ENCODE measurements around the gene SLC26A1.

The SLC26A1 gene

DNA sequence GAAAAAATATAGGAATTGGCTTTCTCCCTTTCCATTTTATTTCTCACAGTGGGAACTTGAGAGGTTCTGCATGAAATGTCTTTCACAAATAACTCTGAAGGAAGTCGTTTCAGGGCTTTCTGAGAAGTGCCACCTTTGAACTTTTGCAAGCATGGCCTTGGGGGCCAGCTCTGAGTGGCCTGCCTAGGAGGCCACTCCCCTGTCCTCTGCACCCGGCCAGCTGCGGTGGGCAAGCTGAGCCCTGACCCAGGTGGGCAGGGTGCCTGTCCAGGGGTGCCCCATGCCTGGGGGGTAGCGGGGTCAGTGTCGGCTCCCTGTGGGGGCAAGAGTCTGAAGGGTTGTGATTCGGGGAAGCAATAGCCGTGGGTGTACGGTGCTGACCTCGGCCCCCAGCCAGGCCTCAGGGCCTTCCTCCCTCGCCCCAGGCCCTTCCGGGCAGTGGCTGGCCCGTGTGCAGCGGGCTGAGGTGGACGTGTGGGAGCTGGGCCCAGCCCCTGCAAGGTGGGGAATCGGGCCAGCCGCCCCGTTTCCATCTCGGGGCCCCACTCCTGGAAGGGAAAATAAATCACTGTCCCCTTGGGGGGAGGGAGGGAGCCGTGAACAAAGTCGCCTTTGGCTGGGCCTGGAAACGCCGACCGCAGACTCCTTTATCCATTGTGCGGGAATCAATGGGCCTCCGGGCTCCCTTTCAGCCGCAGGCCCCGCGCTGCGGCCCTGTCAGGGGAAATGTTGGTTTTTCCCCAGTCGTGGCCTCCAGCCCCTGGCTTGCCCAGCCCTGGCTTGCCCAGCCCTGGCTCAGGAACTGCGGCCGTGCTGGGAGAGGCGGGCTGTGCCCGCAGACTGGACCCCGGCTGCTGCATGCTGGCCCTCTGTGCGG, 21.3 kb upstream of the SLC26A1 start:
- no peak for DNase-seq (ENCODE audit: low read depth in 2 of 2, low spot score in 1 of 2)

DNA sequence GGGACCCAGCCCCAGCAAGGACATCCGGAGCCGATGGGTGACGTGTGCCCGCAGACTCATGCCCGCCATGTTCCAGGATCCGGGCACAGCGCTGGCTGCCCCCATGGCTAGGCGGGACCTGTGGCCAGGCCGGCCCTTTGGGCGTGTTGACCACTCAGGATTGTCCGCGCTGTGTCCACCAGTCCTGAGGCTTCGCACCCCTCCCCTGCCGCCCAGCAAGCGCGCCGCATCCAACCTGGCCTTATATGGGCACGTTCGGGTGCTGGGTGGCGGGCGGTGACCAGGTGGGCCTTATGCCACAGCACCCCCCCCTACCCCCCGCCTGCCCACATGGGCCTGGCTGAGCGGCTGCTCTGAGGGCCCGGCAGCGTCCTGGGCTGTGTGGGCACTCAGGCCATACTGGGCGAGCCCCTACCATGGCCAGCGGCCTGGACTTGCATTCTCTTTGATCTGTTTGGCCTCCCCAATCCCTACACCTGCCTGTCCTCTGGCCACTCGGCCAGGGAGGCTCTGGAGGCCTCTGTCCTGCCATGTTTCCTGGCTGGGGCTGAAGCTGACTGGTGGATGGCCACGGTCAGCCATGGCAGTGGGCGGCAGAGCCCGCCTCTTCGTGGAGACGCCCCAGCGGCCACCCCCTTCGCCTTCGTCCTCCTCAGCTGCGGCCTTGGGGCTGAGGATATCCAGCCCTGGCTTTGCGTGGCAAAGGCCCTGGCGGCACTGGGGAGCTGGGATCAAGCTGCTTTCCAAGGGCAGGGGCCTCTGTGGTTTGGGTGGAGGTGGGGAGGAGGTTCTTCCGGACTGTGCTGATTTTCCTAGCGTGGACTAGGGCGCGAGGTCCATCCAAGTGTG, 20.2 kb upstream of the SLC26A1 start:
- no peak for DNase-seq (ENCODE audit: low read depth in 2 of 2, low spot score in 1 of 2)

GRCh38 chr4:1012034-1012739, 19.0 kb upstream of the SLC26A1 start:
- no peak for DNase-seq (ENCODE audit: low read depth in 2 of 2, low spot score in 1 of 2)

DNA sequence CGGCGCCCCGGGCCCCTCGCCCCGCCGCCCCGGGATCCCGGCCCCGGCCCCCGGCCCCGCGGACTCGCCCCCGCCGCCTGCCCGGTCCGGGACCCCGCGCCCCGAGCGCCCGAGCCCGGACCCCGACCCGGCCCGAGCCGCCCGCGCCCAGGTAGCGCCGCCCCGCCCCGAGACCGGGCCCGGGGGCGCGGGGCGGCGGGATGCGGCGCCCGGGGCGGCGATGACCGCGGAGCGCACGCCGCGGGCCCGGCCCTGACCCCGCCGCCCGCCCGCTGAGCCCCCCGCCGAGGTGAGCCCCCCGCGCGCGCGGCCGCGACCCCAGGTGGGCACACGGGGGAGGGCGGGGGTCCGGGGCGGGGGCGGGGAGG, 18.4 kb upstream of the SLC26A1 start:
- DNase-seq (ENCODE audit: low read depth in 2 of 2, low spot score in 1 of 2), result no peak

- peak; percentile 83 for DNase-seq (ENCODE audit: low read depth in 2 of 2, low spot score in 1 of 2)
These were observed 17.9 kb upstream of the SLC26A1 start, which contains the start of gene FGFRL1 for GRCh38 chr4:1011022-1011665. FGFRL1 (plus strand) TSS chr4:1011626; CDS start chr4:1012486, 860 bp downstream.

DNA sequence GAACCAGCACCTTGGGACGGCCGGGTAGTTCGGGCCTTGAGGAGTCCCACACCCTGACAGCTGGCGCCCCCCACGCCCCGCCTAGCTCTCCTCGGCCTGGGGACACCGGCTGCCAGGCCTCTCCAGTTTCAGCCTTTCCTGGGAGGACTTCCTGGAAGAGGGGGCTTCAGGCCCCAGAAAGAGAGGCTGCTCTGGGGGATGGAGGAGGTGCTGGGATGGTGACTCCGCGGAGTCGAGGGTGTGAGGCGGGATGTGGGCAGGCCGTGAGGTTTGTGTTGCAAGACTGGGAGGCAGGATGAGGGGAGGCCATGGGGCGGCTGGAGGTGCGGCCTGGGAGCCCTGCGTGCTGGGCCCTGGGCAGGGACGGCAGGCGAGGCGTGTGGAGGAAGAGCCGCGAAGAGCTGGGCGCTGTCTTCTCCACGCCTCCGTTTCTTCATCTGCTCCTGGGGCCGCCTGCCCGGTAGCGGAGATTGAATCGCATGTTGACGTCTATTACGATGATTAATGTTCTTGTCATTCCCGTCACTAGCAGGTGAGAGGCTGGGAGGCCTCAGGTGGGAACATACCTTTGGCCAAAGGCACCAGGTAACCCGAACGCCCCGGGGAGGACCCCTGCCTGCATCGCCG, 17.3 kb upstream of the SLC26A1 start:
- peak in 1 of 2 donors; percentile 39 for DNase-seq (ENCODE audit: low read depth in 2 of 2, low spot score in 1 of 2)

- DNase-seq (ENCODE audit: low read depth in 2 of 2, low spot score in 1 of 2), result peak; percentile 53 to 66
These were observed 16.6 kb upstream of the SLC26A1 start for GRCh38 chr4:1009542-1010394.

DNA sequence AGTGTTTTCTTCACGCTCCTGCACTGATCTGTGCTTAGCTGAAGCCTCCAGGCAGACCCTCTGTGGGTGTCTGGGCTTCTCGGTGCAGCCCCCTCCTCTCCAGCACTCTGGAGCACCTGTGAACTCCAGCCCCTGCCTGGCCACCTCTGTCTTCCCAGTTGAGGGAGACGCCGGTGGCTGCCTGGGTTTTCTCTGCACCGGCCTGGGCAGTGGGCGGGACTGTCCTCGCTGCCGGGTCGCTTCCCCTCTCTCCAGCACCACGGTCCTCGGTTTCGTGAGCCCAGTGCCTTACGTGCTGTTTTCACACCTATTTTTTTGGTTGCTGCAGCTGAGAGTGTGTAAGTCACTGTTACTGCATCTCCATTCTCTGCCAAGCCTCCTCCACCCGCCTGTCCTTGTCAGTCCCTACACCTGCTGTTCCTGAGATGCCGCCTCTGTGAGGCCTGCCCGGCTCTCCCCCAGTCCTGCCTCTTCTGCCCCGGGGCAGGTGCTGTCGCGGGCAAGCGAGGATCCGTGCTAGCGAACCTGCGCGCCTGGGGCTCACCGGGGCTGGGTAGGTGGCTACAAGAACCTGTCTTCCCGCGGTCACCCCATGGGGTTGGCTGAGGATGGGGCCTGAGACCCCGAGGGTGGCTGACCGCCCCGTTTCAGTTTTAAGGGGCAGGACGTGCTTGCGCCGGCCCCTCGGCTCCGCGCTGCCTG, 15.8 kb upstream of the SLC26A1 start:
- DNase-seq (ENCODE audit: low read depth in 2 of 2, low spot score in 1 of 2), result no peak

GRCh38 chr4:1006856-1007255, 13.7 kb upstream of the SLC26A1 start:
- DNase-seq (ENCODE audit: low read depth in 2 of 2, low spot score in 1 of 2), result no peak

GRCh38 chr4:1004557-1005485, 11.6 kb upstream of the SLC26A1 start:
- DNase-seq (ENCODE audit: low read depth in 2 of 2, low spot score in 1 of 2), result no peak

DNA sequence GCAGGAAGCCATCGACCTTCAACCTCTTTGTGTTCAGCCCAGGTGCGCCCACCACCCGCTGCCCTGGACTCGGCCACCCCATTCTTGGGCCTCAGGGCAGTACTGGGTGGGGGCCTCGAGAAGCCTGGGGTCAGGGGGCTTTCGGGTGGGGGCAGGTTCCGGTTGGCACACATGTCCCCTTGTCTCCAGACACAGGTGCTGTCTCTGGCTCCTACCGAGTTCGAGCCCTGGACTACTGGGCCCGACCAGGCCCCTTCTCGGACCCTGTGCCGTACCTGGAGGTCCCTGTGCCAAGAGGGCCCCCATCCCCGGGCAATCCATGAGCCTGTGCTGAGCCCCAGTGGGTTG, 10.8 kb upstream of the SLC26A1 start:
- DNase-seq (ENCODE audit: low read depth in 2 of 2, low spot score in 1 of 2), result no peak

DNA sequence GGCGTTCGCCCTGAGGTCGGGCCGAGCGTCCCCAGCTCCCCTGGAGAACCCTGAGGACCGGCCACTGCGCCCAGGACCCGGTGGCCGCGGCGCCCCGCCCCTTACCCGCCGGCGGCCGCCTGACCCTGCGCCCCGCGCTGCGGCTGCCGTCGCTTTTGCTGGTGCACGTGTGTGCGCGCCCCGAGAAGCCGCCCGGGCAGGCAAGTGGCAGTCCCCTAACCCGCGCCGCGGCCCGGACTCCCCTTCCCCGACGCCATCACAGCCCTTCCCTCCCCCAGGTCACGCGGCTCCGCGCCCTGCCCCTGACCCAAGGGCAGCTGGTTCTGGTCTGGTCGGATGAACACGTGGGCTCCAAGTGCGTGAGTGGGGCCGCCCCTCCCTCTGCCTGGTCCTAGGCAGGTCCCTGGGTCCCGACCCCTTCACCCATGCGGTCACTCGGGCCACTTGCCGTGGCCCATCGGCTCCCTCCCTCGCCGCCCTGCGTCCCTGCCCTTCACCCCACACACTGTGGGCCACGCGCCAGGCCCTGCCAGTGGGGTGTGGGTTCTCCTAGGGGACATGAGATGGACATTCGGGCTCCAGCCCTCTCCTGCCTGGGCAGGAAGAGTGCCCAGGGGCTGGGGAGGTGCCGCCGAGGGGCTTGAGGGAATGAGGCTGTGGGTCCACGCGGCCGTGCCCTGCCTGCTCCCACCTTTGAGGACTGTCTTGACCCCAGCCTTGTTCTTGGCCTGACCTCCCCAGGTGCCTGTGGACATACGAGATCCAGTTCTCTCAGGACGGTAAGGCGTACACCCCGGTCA, 10.3 kb upstream of the SLC26A1 start:
- DNase-seq (ENCODE audit: low read depth in 2 of 2, low spot score in 1 of 2), result no peak

GRCh38 chr4:1002631-1003251, 9.5 kb upstream of the SLC26A1 start:
- no peak for DNase-seq (ENCODE audit: low read depth in 2 of 2, low spot score in 1 of 2)

DNA sequence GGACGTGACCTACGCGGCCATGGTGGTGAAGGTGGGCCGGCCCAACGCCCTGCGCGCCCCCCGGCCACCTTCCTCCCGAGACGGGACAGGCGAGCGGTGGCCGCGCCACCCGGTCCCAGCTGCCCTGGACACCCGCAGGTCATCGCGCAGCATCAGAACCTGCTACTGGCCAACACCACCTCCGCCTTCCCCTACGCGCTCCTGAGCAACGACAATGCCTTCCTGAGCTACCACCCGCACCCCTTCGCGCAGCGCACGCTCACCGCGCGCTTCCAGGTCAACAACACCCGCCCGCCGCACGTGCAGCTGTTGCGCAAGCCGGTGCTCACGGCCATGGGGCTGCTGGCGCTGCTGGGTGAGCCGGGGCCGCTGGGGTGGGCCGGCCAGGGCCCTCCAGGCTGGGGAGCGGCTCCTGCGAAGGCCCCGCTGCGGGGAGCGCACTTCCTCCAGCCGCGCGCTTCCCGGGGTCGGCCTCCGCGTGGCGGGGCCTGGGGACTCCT, 9.0 kb upstream of the SLC26A1 start:
- DNase-seq (ENCODE audit: low read depth in 2 of 2, low spot score in 1 of 2), result no peak

DNA sequence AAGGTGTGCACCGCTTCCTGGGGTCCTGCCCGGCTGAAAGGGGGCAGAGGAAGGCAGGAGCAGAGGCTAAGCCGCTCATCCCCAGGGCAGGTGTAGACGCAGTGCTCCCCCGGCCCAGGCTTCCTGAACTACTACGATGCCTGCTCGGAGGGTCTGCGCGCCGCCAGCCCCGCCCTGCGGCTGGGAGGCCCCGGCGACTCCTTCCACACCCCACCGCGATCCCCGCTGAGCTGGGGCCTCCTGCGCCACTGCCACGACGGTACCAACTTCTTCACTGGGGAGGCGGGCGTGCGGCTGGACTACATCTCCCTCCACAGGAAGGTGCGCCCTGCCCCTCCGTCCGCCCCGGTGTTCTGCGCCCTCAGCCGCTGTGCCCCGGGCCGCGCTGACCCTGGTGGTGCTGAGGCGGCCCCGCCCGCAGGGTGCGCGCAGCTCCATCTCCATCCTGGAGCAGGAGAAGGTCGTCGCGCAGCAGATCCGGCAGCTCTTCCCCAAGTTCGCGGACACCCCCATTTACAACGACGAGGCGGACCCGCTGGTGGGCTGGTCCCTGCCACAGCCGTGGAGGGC, 8.4 kb upstream of the SLC26A1 start:
- no peak for DNase-seq (ENCODE audit: low read depth in 2 of 2, low spot score in 1 of 2)

- DNase-seq (ENCODE audit: low read depth in 2 of 2, low spot score in 1 of 2), result no peak
These were observed 7.6 kb upstream of the SLC26A1 start for GRCh38 chr4:1000686-1001260.

Data from stimulated activated CD8-positive, alpha-beta memory T cell treated with anti-CD3 and anti-CD28 coated beads, Interleukin-4, amount 100 ng/mL, for 1 hour (primary cell).